GM12891 (cell line): Measurements from ENCODE around the gene PODN.

Experiments
- POLR2A ChIP-seq: IDR thresholded peaks from 2 replicates; pipeline ENCODE4 v1.6.1; 2011; ENCODE audit warnings: low read depth, low read length, control low read depth
- POLR2AphosphoS5 ChIP-seq: IDR thresholded peaks from 2 replicates; pipeline ENCODE4 v1.6.1; 2011; ENCODE audit warnings: low read depth, low read length, control low read depth

GRCh38 chr1:53086491-53087070, 24.6 kb downstream of the PODN start:
- TF ChIP-seq POLR2A (no peak), POLR2AphosphoS5 (no peak)
